PC-9 (cell line): Measurements from ENCODE around the gene DCST2. TPM values are rescaled to one million over a fixed set of nuclear protein-coding genes. Genes with fewer than 3 reads are reported as not detected.
"Not testable (repeated sequence)": the region's sequence is repeated elsewhere in the genome, so short reads cannot be mapped to it uniquely, and the experiment has no call there.

Experiments
- BruUV-seq: library from RNA; stranded (reverse); fragments of 400-500 nt; replicated peaks from 2 replicates; lab custom pipeline; 2021; lab: Mats Ljungman, UMichigan
- CTCF ChIA-PET: fragments of 300-600 bp; sonication (Branson Sonifier 250); formaldehyde crosslinking; loops from one replicate; lab custom pipeline; 2022; ENCODE audit warnings: antibody characterized with exemption; lab: Charles Lee
- POLR2A ChIA-PET: fragments of 300-600 bp; sonication (Branson Sonifier 250); formaldehyde crosslinking; loops from one replicate; lab custom pipeline; 2022; ENCODE audit warnings: antibody characterized with exemption; ENCODE audit not compliant: unreplicated experiment; lab: Charles Lee
- DNase-seq, 2 experiments: peaks; one replicate each; pipeline versions ENCODE4 v3.0.0 to v3.0.0-alpha.2; 2015 to 2022; ENCODE audit warnings: mixed read lengths in 1 of 2
- H2AFZ ChIP-seq: fragments of 200-600 bp; sonication (generic); 2 replicates; pipeline ENCODE4 v1.8.1; 2017; ENCODE audit warnings: antibody characterized with exemption
- H3F3A ChIP-seq: fragments of 200-600 bp; sonication (generic); 2 replicates; pipeline ENCODE4 v1.8.1; 2017; ENCODE audit warnings: antibody characterized with exemption, mild to moderate bottlenecking, low read depth; ENCODE audit not compliant: insufficient read depth
- H3K27ac ChIP-seq: fragments of 200-600 bp; sonication (generic); 2 replicates; pipeline ENCODE4 v1.6.1; 2016; ENCODE audit warnings: mixed run types
- H3K27me3 ChIP-seq: fragments of 200-600 bp; sonication (generic); 2 replicates; pipeline ENCODE4 v1.6.1; 2016; ENCODE audit warnings: low read depth, mixed run types; ENCODE audit not compliant: insufficient read depth
- H3K36me3 ChIP-seq: fragments of 200-600 bp; sonication (generic); 2 replicates; pipeline ENCODE4 v1.6.1; 2016; ENCODE audit warnings: low read depth, mixed run types
- H3K4me1 ChIP-seq: fragments of 200-600 bp; sonication (generic); replicated peaks from 2 replicates; pipeline ENCODE4 v1.6.1; 2016; ENCODE audit warnings: mixed run types; ENCODE audit not compliant: insufficient read depth
- H3K4me2 ChIP-seq: fragments of 200-600 bp; sonication (generic); 2 replicates; pipeline ENCODE4 v1.6.1; 2017; ENCODE audit warnings: mixed run types
- H3K4me3 ChIP-seq: fragments of 200-600 bp; sonication (generic); 2 replicates; pipeline ENCODE4 v1.6.1; 2016; ENCODE audit warnings: mixed run types
- H3K79me2 ChIP-seq: fragments of 200-600 bp; sonication (generic); 2 replicates; pipeline ENCODE4 v1.6.1; 2017; ENCODE audit warnings: low read depth, mixed run types
- H3K9me2 ChIP-seq: fragments of 200-600 bp; sonication (generic); 2 replicates; pipeline ENCODE4 v1.8.1; 2017; ENCODE audit warnings: mild to moderate bottlenecking; ENCODE audit not compliant: insufficient read depth
- H3K9me3 ChIP-seq: fragments of 200-600 bp; sonication (generic); 2 replicates; pipeline ENCODE4 v1.8.1; 2016; ENCODE audit warnings: low read depth; ENCODE audit not compliant: insufficient read depth
- H4K20me1 ChIP-seq: fragments of 200-600 bp; sonication (generic); 2 replicates; pipeline ENCODE4 v1.8.1; 2017; ENCODE audit not compliant: insufficient read depth
- CTCF ChIP-seq: fragments of 200-600 bp; sonication (generic); conservative IDR thresholded peaks from 2 replicates; pipeline ENCODE4 v1.6.1; 2017; ENCODE audit warnings: mixed run types, antibody characterized with exemption, mild to moderate bottlenecking, moderate library complexity
- EZH2 ChIP-seq: fragments of 200-600 bp; sonication (generic); IDR thresholded peaks from 2 replicates; pipeline ENCODE4 v1.8.0; 2017; ENCODE audit warnings: antibody characterized with exemption, low read depth
- intact Hi-C: fragments of 100-400 bp; cut with micrococcal nuclease; formaldehyde crosslinking; loops from one replicate; pipeline ENCODE4 v1.10.0; 2022; ENCODE audit not compliant: unreplicated experiment
- total RNA-seq: library from RNA; stranded (reverse); gene quantifications from 2 replicates; pipeline ENCODE4 v1.2.3, GENCODE V29; 2021

DCST2 gene
- total RNA-seq, 1 experiment from 2014 or later = 4.4 TPM

- DNase-seq = no peak
- intact Hi-C loops = no loop called here
- Histone ChIP-seq H3K79me2 (peaks cover 47% of the 10 kb centered on the region), H4K20me1 (peaks cover 6% of the 10 kb centered on the region; the same call in 1 of the 2 replicates), H3K4me2 (no peak overlapping the region), H2AFZ (no peak overlapping the region), H3K27ac (no peak overlapping the region), H3K27me3 (no peaks in the 10 kb centered on the region), H3K4me3 (no peak overlapping the region), H3K36me3 (peaks cover 23% of the 10 kb centered on the region), H3K4me1 (peaks cover 18% of the 10 kb centered on the region), H3K9me2 (no peaks in the 10 kb centered on the region), H3K9me3 (no peaks in the 10 kb centered on the region), H3F3A (peaks cover 69% of the 10 kb centered on the region)
- BruUV-seq = no TSS peak
- TF ChIP-seq CTCF (no peak), EZH2 (no peak)
- POLR2A ChIA-PET = no interaction called here
- CTCF ChIA-PET = no interaction called here
These were observed 55.2 kb downstream of the DCST2 start for GRCh38 chr1:154978360-154978759.

- peak overlapping the region; percentile 84; the same call in 1 of the 2 replicates for H3K4me2 ChIP-seq
- H3K9me3 ChIP-seq, H4K20me1 ChIP-seq, BruUV-seq, H3K9me2 ChIP-seq, H3K27me3 ChIP-seq, DNase-seq, intact Hi-C loops, CTCF ChIA-PET, H2AFZ ChIP-seq, H3K4me3 ChIP-seq: not testable (repeated sequence)
- H3F3A ChIP-seq = peaks cover 74% of the 10 kb centered on the region
- peaks cover 23% of the 10 kb centered on the region for H3K36me3 ChIP-seq
- H3K4me1 ChIP-seq = peaks cover 22% of the 10 kb centered on the region
- peaks cover 46% of the 10 kb centered on the region for H3K79me2 ChIP-seq
- POLR2A ChIA-PET = interaction anchor here (0.7 kb wide), 1 partner anchor 563 kb away, joined by 5 read pairs; no protein-coding TSS in a partner anchor
- peak overlapping the region; percentile 8; the same call in 1 of the 2 replicates for H3K27ac ChIP-seq
These were observed 55.8 kb downstream of the DCST2 start for GRCh38 chr1:154977762-154978161.

GRCh38 chr1:154975409-154976059 is 58.0 kb downstream of the DCST2 start:
- peaks cover 36% of the 10 kb centered on the region for H3K4me1 ChIP-seq
- ChIA-PET CTCF (no interaction called here), POLR2A (interaction anchor here (0.6 kb wide), 1 partner anchor 10 kb away, joined by 3 read pairs; no protein-coding TSS in a partner anchor)
- intact Hi-C loops = no loop called here
- peaks cover 6% of the 10 kb centered on the region; the same call in 1 of the 2 replicates for H4K20me1 ChIP-seq
- H3K27ac ChIP-seq = peak overlapping the region; percentile 97
- peak; percentile 43 to 47 for DNase-seq
- peaks cover 78% of the 10 kb centered on the region for H3F3A ChIP-seq
- peak overlapping the region; percentile 84 for H3K4me2 ChIP-seq
- TF ChIP-seq CTCF (no peak), EZH2 (no peak)
- peaks cover 64% of the 10 kb centered on the region for H3K79me2 ChIP-seq
- no peaks in the 10 kb centered on the region for H3K9me2 ChIP-seq
- H3K9me3 ChIP-seq = no peaks in the 10 kb centered on the region
- H3K27me3 ChIP-seq = no peaks in the 10 kb centered on the region
- H2AFZ ChIP-seq = peak overlapping the region; percentile 53
- no TSS peak for BruUV-seq
- H3K36me3 ChIP-seq = peaks cover 23% of the 10 kb centered on the region
- peak overlapping the region; percentile 87 for H3K4me3 ChIP-seq
